Suprapubic skin (tissue), 3 donors: ENCODE measurements around the gene ERICH2.

Source experiments
- CTCF ChIP-seq, 2 donors: fragments of 200-600 bp in 1 of 2; fragments of 450-650 bp in 1 of 2; sonication (generic) in 1 of 2; IDR thresholded peaks; one replicate each; pipeline ENCODE4 v1.5.1; 2016 to 2019; ENCODE audit warnings: antibody characterized with exemption in 2 of 2, mild to moderate bottlenecking in 1 of 2, moderate library complexity in 1 of 2
- POLR2AphosphoS5 ChIP-seq, 3 donors: sonication (generic); formaldehyde crosslinking; IDR thresholded peaks; one replicate each; pipeline ENCODE4 v1.6.1; 2017; ENCODE audit warnings: antibody characterized with exemption in 3 of 3

GRCh38 chr2:170770008-170770605 lies at the start of gene ERICH2:
- TF ChIP-seq CTCF (IDR thresholded peaks at IDR 0.05), result no peak
- no peak for TF ChIP-seq POLR2AphosphoS5 (IDR thresholded peaks at IDR 0.05)
